Mammary microvascular endothelial cell (primary cell): ENCODE data around the gene RNPS1. TPM values are rescaled to one million over a fixed set of nuclear protein-coding genes. Genes with fewer than 3 reads are reported as not detected.

Experiments
- total RNA-seq: library from RNA; depleted of rRNA; stranded (reverse); fragments of >200 nt; gene quantifications from 2 replicates; pipeline ENCODE4 v1.2.3, GENCODE V29; 2015

Gene RNPS1, protein sequence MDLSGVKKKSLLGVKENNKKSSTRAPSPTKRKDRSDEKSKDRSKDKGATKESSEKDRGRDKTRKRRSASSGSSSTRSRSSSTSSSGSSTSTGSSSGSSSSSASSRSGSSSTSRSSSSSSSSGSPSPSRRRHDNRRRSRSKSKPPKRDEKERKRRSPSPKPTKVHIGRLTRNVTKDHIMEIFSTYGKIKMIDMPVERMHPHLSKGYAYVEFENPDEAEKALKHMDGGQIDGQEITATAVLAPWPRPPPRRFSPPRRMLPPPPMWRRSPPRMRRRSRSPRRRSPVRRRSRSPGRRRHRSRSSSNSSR
- total RNA-seq: 164 and 180 TPM in 2 replicates

DNA sequence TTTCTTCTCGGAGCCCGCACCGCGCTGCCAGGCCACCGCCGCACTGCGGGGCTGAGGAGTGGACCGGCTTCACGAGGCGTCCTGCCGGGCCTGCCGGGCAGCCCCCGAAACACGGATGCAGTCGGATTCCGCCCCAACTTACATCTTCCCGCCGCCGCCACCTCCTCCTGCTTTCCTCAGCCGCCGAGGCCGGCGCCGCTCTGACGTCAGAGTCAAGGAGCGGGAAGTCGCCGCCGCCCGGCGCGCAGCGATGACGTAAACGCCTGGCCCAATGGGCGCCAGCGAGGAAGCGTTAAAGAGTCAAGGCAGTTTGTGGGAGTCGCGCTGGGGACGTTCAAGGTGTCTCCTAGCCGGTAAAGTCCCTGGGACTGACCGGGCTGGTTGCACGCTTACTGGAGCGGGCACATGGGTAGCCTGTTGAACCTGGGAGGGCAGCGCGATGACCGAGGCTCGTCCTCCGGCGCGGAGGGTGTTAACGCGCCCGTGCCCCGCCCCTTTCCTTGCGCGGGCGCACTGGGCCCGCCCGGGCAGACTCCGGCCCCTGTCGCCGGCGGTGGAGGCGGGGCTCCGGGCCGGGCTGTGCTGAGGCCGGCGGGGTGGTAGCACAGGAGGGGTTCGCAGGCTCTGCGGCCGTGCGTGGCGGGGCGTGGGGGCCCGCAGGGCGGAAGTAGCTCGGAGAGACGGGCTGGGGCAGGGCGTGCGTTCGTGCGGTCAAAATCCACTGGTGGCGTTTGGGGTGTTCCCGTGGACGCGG lies at the start of gene RNPS1:
RNPS1 (minus strand) TSS at position 214 of the 754 bp plus-strand sequence. CDS start 3,483 bp downstream, outside the sequence.

DNA sequence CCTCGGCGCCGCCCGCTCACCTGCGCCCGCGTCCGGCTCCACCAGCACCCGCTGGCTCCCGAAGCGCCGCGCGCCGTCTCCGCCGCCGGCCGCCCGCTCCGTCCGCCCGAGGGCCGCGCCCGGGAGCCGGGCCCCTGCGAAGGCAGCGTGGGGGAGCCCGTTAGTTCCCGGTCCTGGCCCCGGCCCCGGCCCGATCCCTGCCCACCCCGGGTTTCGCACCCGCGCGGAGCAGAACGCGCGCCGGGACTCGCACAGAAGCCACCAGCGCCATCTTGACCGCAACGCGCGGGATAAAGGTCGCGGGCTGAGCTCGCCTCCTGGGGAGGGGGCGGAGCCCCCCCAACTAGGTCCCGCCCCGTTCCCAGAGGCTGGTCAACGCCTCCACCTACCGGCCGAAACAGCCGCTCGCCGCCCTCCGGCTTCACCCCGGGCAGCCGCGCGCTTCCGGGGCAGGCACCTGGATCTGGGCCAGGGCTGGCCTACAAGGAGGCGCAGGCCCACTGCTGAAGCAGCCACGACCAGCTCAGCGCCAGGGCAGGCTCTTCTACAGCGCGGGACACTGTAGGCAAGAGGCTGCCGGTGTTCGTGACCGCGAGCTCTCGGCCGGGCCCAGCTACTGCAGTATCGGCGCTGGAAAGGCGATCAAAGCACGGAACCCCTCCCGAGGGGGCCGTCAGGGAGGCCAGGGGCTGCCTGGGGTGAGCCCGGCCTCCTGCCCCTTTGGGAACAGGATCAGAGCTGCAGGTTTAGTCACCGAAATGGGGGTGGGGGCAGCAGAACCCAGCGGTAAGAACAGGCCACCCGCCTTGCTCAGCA lies 16.4 kb downstream of the RNPS1 start, which contains the start of gene ECI1:
ECI1 (minus strand) TSS at position 292 of the 816 bp plus-strand sequence; CDS start at position 271, 21 bp downstream.

DNA sequence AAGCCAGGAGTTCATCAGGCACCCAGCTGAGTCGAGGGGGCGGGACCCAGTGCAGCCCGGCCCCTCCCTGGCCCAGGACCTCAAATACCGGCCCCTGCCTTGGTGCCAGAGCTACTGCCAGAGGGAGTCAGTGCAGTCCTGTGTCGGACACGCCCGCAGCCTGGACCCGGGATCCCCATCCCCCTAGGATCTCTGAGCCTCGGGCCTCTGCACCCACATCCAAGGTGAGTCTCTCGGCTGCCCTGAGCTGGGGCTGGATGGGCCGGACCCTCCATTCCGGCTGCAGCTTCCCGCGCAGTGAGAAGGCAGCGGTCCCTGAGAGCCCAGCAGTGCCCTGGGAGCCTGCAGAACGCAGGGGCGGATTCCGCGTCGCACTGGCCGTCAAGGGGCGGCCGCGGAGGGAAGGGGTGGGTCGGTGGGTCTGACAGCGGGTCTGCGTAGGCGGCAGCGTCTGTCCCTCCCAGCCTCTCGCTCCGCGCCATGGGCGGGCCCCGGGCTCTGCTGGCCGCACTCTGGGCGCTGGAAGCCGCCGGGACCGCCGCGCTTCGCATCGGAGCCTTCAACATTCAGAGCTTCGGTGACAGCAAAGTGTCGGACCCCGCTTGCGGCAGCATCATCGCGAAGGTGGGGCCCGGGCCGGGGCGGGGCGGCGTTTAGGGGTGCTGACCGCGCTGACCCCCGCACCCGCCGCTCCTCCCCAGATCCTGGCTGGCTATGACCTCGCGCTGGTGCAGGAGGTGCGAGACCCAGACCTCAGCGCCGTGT lies 31.4 kb downstream of the RNPS1 start, which contains the start of gene DNASE1L2:
DNASE1L2 (plus strand) TSS at position 108 of the 765 bp plus-strand sequence; CDS start at position 481, 373 bp downstream.

DNA sequence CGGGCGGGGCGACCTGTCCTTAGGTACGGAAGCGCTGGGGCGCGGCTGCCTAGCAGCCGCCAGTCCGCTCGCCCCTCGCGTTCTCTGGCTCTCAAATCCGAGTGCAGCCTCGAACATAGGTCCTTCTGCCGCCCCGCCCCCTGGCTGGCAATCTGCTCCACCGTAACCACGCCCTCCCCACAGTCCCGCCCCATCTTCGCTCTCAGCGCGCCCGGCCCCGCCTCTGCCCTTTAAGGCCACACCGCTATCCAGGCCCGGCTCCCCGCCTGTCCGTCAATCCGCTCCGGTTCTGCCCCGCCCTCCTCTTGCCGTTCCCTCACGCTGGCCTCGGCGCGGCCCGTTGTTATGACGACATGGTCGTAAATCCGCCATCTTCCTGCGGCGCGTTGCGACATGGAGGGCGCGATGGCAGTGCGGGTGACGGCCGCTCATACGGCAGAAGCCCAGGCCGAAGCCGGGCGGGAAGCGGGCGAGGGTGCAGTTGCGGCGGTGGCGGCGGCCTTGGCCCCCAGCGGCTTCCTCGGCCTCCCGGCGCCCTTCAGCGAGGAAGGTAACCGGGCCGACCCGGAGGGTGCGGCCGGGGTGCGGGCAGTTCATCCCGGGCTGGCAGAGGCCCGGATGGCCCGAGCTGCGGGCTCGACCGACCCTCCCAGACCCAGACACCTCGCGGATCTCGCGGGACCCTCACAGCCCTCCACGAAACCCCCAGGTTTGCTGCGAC lies 44.5 kb downstream of the RNPS1 start, which contains the start of gene E4F1:
E4F1 (plus strand) TSS at position 371 of the 721 bp plus-strand sequence; CDS start at position 394, 23 bp downstream.

DNA sequence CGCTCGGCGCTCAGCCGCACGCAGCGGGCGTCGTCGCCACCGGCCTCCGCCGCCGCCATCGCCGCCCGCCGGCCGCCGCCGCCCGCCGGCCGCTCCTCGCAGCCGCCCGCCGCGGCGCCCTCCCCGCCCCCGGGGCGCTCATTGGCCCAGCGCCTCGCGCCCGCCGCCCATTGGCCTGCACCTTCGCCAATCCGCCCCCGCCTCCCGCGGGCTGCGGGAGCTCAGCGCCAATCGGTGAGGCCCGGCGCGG lies 53.3 kb downstream of the RNPS1 start, which contains the start of gene PGP:
PGP (minus strand) TSS at position 122 of the 250 bp plus-strand sequence; CDS start at position 59, 63 bp downstream.

DNA sequence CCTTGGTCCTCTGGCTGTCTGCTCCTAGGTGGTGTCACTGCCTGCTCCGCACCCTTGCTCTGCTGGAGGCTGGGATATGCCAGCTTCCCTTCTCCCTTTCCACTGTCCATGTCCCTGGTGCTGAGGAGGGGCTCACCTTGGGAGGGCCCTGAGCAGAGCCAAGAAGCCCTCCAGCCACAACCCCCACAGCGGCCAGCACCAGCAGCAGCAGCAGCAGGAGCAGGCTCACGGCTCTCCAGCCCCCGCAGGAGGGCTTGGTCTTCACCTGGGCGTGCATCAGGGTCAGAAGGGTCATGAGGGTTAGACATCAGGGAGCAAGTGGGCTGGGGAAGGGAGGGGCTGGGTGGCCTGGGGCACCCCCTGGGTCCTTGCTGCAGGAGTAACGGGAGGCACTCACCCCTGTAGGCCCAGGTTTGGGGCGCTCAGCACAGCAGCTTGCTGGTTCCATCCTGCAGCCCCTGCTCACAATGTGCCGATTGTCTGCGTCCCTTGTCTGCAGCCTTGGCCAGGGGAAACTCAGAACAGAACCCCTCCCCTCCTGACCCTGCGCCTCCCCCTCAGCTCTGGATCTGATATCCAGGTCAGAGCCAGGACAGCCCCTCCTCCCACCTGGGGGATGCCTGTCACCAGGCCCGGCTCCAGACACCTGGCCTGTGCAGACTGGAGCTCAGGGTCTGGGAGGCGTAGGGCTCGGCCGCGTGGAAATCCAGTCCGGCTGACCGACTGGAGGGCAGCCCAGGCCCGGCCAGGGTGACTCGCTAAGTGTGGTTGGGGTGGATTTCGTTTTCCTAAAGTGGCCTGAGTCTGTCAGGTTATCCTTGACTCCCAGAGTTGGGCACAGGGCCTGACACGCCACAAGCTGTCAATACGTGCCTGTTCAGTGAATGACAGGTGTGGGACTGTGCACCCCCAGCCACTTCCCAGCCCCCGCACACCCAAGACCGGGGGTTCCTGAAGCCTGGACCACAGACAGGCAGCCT lies 57.2 kb downstream of the RNPS1 start, which contains the start of gene BRICD5:
BRICD5 (minus strand) TSS at position 478 of the 980 bp plus-strand sequence; CDS start at position 448, 30 bp downstream.

DNA sequence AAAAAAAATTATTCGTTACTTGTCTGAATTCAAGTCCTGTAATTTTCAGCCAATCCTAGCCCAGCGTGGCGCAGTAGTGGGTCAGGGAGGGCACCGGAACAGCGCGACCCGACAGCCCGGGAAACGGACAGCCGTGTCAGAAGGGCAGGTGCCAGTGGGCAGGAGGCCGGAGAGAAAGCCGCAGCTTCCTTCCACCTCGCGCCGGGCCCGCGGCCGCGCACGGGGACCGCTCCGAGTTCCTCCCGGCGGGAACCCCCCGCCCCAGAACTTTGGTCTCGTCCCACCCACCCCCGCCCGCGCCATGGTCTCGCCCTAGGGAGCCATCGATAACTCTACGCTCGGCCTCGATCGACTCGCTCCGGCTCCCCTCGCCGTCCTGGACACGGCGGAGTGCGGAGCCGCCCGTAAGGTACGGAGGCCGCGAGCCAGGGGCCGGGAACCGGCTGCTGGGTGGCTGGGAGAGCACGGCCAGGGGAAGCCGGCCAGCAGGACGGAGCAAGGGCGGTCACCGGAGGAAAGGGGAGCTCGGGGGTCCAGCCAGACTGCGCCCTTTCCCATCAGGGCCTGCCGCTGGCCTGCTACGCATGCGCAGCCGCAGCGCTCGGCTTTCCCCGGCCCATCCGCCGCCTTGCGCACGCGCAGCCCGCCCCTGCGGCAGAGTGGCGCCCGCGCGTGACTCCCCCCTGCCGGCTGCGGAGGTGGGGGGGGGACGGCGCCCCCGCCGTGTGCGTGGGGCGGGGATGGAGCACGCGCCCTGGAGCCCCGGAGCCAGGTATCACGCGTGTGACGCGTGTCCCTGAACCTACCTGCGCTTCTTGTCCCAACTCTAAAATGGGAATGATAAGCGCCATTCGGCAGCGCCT lies 62.6 kb downstream of the RNPS1 start, which contains the start of gene MLST8:
MLST8 (plus strand) TSS at position 351 of the 863 bp plus-strand sequence. CDS start 632 bp downstream, outside the sequence.

Other genes with a start within 250 kb of the RNPS1 start
- gene NPW, start 248.3 kb downstream of the RNPS1 start, total RNA-seq: 2.5 and 3.1 TPM in 2 replicates
- gene NHERF2, start 241.2 kb downstream of the RNPS1 start, total RNA-seq: 236 and 238 TPM in 2 replicates
- 45.7 and 53.0 TPM in 2 replicates for gene NTHL1, start 220.3 kb downstream of the RNPS1 start, total RNA-seq
- gene TSC2, start 220.1 kb downstream of the RNPS1 start, total RNA-seq: 35.2 and 36.0 TPM in 2 replicates
- 37.0 and 46.6 TPM in 2 replicates for gene PKD1, start 132.2 kb downstream of the RNPS1 start, total RNA-seq
- gene RAB26, start 119.5 kb downstream of the RNPS1 start, total RNA-seq: 0.13 and 1.3 TPM in 2 replicates
- 81.7 and 89.8 TPM in 2 replicates for gene TRAF7, start 112.3 kb downstream of the RNPS1 start, total RNA-seq
- gene CASKIN1, start 71.5 kb downstream of the RNPS1 start, total RNA-seq: not detected in 2 replicates
- 66.0 and 79.9 TPM in 2 replicates for gene MLST8, start 62.7 kb downstream of the RNPS1 start, total RNA-seq
- 1.7 and 7.1 TPM in 2 replicates for gene BRICD5, start 57.3 kb downstream of the RNPS1 start, total RNA-seq
- 25.6 and 31.4 TPM in 2 replicates for gene PGP, start 53.3 kb downstream of the RNPS1 start, total RNA-seq
- gene E4F1, start 44.5 kb downstream of the RNPS1 start, total RNA-seq: 25.5 and 34.3 TPM in 2 replicates
- not detected in 2 replicates for gene DNASE1L2, start 31.7 kb downstream of the RNPS1 start, total RNA-seq
- 46.1 and 49.1 TPM in 2 replicates for gene ECI1, start 16.5 kb downstream of the RNPS1 start, total RNA-seq
- gene ABCA3, start 72.6 kb upstream of the RNPS1 start, total RNA-seq: 24.0 and 27.6 TPM in 2 replicates
- 38.6 and 41.2 TPM in 2 replicates for gene CCNF, start 161.3 kb upstream of the RNPS1 start, total RNA-seq
- gene TEDC2, start 192.0 kb upstream of the RNPS1 start, total RNA-seq: 14.5 and 18.1 TPM in 2 replicates
- 0.15 TPM in 1 of 2 replicates, not detected in the other for gene NTN3, start 203.2 kb upstream of the RNPS1 start, total RNA-seq
- 11.6 and 12.3 TPM in 2 replicates for gene TBC1D24, start 207.0 kb upstream of the RNPS1 start, total RNA-seq
- 44.0 and 57.0 TPM in 2 replicates for gene ATP6V0C, start 245.8 kb upstream of the RNPS1 start, total RNA-seq